Keratinocyte (primary cell): ENCODE results near the gene FASN.

Experiments
- CTCF ChIP-seq, 3 experiments: IDR thresholded peaks in 1 of 3; conservative IDR thresholded peaks in 1 of 3; optimal IDR thresholded peaks in 1 of 3; 2 replicates in 2 of 3; 3 replicates in 1 of 3; pipeline versions ENCODE3 to v1.5.1; 2011; ENCODE audit warnings: low read length in 3 of 3, mild to moderate bottlenecking in 3 of 3, moderate library complexity in 2 of 3, control low read depth in 1 of 3, inconsistent platforms in 1 of 3; ENCODE audit not compliant: insufficient read depth in 2 of 3; ENCODE audit errors: extremely low read depth in 1 of 3
- EZH2 ChIP-seq: IDR thresholded peaks from one replicate; pipeline ENCODE4 v1.6.1; 2012; ENCODE audit warnings: inconsistent platforms, mild to moderate bottlenecking, low read length, moderate library complexity

GRCh38 chr17:82049106-82049505 is 48.9 kb downstream of the FASN start:
- no peak for TF ChIP-seq CTCF (optimal IDR thresholded peaks at IDR 0.05 in 1 of 3, IDR thresholded peaks at IDR 0.05 in 1 of 3, conservative IDR thresholded peaks at IDR 0.05 in 1 of 3; ENCODE audit: extremely low read depth in 1 of 3, insufficient read depth in 2 of 3, low read length in 3 of 3)
- TF ChIP-seq EZH2, result no peak
